ENCODE data around the gene SLC9A9. TPM values are rescaled to one million over a fixed set of nuclear protein-coding genes. Genes with fewer than 3 reads are reported as not detected.

Gene SLC9A9
- total and polyA plus RNA-seq, 4 donors = 3.3 to 15.0 (median 6.1) TPM

GRCh38 chr3:143637133-143637532 is 211.1 kb downstream of the SLC9A9 start (continued):
- TF ChIP-seq REST (IDR thresholded peaks at IDR 0.05) (no peak), HNF4G (IDR thresholded peaks at IDR 0.05) (no peak), NR2F2 (IDR thresholded peaks at IDR 0.05) (no peak)

GRCh38 chr3:143634991-143635390 is 213.3 kb downstream of the SLC9A9 start:
- DNase-seq (ENCODE audit: low spot score) = no peak
- H3K27me3 ChIP-seq (ENCODE audit: control insufficient read depth in 4 of 4, insufficient read depth in 4 of 4, low read length in 3 of 4) = no peaks in the 10 kb centered on the region
- H3K36me3 ChIP-seq (ENCODE audit: control insufficient read depth in 4 of 4, insufficient read depth in 3 of 4, low read depth in 1 of 4, low read length in 3 of 4) = no peaks in the 10 kb centered on the region
- H3K4me3 ChIP-seq (ENCODE audit: low read depth in 1 of 3, low read length in 3 of 3) = no peak overlapping the region
- peaks cover 0 to 5% (median 3%) of the 10 kb centered on the region in 4 donors for H3K9me3 ChIP-seq (ENCODE audit: control insufficient read depth in 4 of 4, low read length in 3 of 4)
- TF ChIP-seq HNF4A (conservative IDR thresholded peaks at IDR 0.05) (no peak), RAD21 (IDR thresholded peaks at IDR 0.05) (no peak), NR2F2 (IDR thresholded peaks at IDR 0.05) (no peak), ATF3 (IDR thresholded peaks at IDR 0.05) (no peak), REST (IDR thresholded peaks at IDR 0.05) (no peak), EGR1 (IDR thresholded peaks at IDR 0.05; ENCODE audit: low read depth in 2 of 2) (no peak), MAX (IDR thresholded peaks at IDR 0.05) (no peak), YY1 (IDR thresholded peaks at IDR 0.05) (no peak), GABPA (IDR thresholded peaks at IDR 0.05 in 1 of 2, conservative IDR thresholded peaks at IDR 0.05 in 1 of 2) (no peak), HNF4G (IDR thresholded peaks at IDR 0.05) (no peak)
- no peaks in the 10 kb centered on the region for H3K4me1 ChIP-seq (ENCODE audit: control insufficient read depth in 4 of 4, insufficient read depth in 4 of 4, low read length in 3 of 4)
- no peak overlapping the region for H3K27ac ChIP-seq (ENCODE audit: low read depth in 1 of 2, low read length in 2 of 2)
- no peak overlapping the region for H3K9ac ChIP-seq (ENCODE audit: low read depth in 1 of 2, low read length in 2 of 2)
- WGBS = 61% methylated on average over 4 of the region's 4 CpGs

GRCh38 chr3:143634427-143634826 is 213.8 kb downstream of the SLC9A9 start:
- Histone ChIP-seq H3K4me3 (ENCODE audit: low read depth in 1 of 3, low read length in 3 of 3) (no peak overlapping the region), H3K4me1 (ENCODE audit: control insufficient read depth in 4 of 4, insufficient read depth in 4 of 4, low read length in 3 of 4) (no peaks in the 10 kb centered on the region), H3K27ac (ENCODE audit: low read depth in 1 of 2, low read length in 2 of 2) (no peak overlapping the region), H3K9ac (ENCODE audit: low read depth in 1 of 2, low read length in 2 of 2) (no peak overlapping the region), H3K27me3 (ENCODE audit: control insufficient read depth in 4 of 4, insufficient read depth in 4 of 4, low read length in 3 of 4) (no peaks in the 10 kb centered on the region), H3K36me3 (ENCODE audit: control insufficient read depth in 4 of 4, insufficient read depth in 3 of 4, low read depth in 1 of 4, low read length in 3 of 4) (no peaks in the 10 kb centered on the region), H3K9me3 (ENCODE audit: control insufficient read depth in 4 of 4, low read length in 3 of 4) (peaks cover 0 to 5% (median 3%) of the 10 kb centered on the region in 4 donors)
- DNase-seq (ENCODE audit: low spot score) = no peak
- TF ChIP-seq RAD21 (IDR thresholded peaks at IDR 0.05) (no peak), HNF4A (conservative IDR thresholded peaks at IDR 0.05) (no peak), EGR1 (IDR thresholded peaks at IDR 0.05; ENCODE audit: low read depth in 2 of 2) (no peak), HNF4G (IDR thresholded peaks at IDR 0.05) (no peak), CTCF (IDR thresholded peaks at IDR 0.05; ENCODE audit: low read depth, low read length, missing input control) (no peak), YY1 (IDR thresholded peaks at IDR 0.05) (no peak), TAF1 (conservative IDR thresholded peaks at IDR 0.05) (no peak), FOXA1 (IDR thresholded peaks at IDR 0.05) (no peak), ATF3 (IDR thresholded peaks at IDR 0.05) (no peak), GABPA (IDR thresholded peaks at IDR 0.05 in 1 of 2, conservative IDR thresholded peaks at IDR 0.05 in 1 of 2) (no peak), RXRA (IDR thresholded peaks at IDR 0.05) (no peak), FOXA2 (IDR thresholded peaks at IDR 0.05) (no peak), REST (IDR thresholded peaks at IDR 0.05) (no peak), SP1 (IDR thresholded peaks at IDR 0.05) (no peak)
